ENCODE measurements around the gene FETUB.

The FETUB gene

DNA sequence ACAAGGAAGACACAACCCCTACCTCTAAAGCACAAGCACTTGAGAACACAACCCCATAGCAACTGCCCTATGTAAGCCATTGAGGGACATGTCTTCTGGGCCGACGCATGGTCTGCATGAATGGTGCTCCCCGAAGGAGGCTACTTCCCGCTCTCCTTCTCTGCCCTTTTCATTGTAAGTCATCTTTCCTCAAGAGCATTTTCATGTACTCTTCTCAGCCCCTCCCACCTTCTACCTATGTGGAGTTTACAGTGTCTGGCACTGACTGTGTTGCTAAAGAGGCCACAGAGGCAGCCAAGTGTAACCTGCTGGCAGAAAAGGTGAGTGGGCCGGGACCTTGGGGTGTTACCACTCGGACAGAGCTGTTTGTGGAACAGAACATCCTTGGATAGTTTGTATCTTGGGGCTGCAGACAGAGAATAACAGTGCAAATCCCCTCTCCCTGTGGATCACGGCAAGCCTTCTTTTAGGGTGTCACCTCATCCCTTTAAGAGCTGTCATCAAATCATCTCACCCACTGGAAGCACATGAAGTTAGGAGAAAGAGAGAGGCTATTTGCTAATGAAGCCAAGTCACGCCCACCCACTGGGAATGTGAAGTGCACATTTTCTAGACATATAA lies 21.8 kb upstream of the FETUB start:
- H3K4me3 ChIP-seq (ENCODE audit: low read length) = no peak overlapping the region
- no peaks in the 10 kb centered on the region for H3K36me3 ChIP-seq (ENCODE audit: insufficient read depth, low read length)
- no peaks in the 10 kb centered on the region for H3K4me1 ChIP-seq (ENCODE audit: insufficient read depth, low read length)
- no peaks in the 10 kb centered on the region for H3K9me3 ChIP-seq (ENCODE audit: low read length)
- H2AFZ ChIP-seq (ENCODE audit: low read depth, low read length) = no peak overlapping the region
- peaks cover 5% of the 10 kb centered on the region for H3K27me3 ChIP-seq (ENCODE audit: insufficient read depth, low read length)

DNA sequence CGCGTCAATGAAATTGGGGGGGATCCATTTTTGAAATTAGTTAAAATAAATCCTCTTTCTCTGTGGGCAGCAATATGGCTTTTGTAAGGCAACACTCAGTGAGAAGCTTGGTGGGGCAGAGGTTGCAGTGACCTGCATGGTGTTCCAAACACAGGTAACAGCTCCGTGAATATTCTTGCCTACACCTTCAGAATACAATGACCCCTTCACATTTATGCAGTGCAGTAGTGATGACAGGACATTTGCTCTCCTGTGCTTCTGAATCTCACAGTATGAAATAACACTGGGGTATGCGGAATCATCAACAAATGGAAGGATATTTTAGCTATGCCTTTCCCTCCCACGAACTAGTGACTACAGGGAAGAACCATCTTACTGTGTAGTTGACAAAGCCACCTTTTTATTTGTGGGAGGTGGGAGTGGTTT lies 20.4 kb upstream of the FETUB start:
- Histone ChIP-seq H2AFZ (ENCODE audit: low read depth, low read length) (no peak overlapping the region), H3K4me1 (ENCODE audit: insufficient read depth, low read length) (no peaks in the 10 kb centered on the region), H3K27me3 (ENCODE audit: insufficient read depth, low read length) (peaks cover 5% of the 10 kb centered on the region), H3K36me3 (ENCODE audit: insufficient read depth, low read length) (no peaks in the 10 kb centered on the region), H3K4me3 (ENCODE audit: low read length) (no peak overlapping the region), H3K9me3 (ENCODE audit: low read length) (no peaks in the 10 kb centered on the region)

DNA sequence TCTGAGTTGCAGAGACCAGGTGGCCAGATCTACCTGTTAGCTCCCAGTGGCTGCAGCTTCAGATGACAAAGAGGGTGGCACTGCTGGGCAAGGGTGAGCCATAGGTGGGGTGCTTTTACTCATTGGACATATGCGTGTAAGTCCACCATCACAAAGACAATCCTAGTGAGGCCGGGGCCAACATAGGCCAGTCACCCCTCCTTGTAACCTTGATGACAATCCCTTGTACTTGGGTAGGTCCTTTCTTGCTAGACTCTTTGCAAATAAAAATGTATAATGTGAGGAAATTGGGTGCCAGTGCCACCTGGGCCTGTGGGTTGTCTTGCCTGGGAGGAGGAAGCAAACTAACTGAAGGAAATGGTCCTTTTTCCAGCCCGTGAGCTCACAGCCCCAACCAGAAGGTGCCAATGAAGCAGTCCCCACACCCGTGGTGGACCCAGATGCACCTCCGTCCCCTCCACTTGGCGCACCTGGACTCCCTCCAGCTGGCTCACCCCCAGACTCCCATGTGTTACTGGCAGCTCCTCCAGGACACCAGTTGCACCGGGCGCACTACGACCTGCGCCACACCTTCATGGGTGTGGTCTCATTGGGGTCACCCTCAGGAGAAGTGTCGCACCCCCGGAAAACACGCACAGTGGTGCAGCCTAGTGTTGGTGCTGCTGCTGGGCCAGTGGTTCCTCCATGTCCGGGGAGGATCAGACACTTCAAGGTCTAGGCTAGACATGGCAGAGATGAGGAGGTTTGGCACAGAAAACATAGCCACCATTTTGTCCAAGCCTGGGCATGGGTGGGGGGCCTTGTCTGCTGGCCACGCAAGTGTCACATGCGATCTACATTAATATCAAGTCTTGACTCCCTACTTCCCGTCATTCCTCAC lies 19.7 kb upstream of the FETUB start:
- H3K36me3 ChIP-seq (ENCODE audit: insufficient read depth, low read length) = no peaks in the 10 kb centered on the region
- H2AFZ ChIP-seq (ENCODE audit: low read depth, low read length) = no peak overlapping the region
- no peaks in the 10 kb centered on the region for H3K9me3 ChIP-seq (ENCODE audit: low read length)
- H3K27me3 ChIP-seq (ENCODE audit: insufficient read depth, low read length) = peaks cover 5% of the 10 kb centered on the region
- H3K4me1 ChIP-seq (ENCODE audit: insufficient read depth, low read length) = no peaks in the 10 kb centered on the region
- H3K4me3 ChIP-seq (ENCODE audit: low read length) = no peak overlapping the region

DNA sequence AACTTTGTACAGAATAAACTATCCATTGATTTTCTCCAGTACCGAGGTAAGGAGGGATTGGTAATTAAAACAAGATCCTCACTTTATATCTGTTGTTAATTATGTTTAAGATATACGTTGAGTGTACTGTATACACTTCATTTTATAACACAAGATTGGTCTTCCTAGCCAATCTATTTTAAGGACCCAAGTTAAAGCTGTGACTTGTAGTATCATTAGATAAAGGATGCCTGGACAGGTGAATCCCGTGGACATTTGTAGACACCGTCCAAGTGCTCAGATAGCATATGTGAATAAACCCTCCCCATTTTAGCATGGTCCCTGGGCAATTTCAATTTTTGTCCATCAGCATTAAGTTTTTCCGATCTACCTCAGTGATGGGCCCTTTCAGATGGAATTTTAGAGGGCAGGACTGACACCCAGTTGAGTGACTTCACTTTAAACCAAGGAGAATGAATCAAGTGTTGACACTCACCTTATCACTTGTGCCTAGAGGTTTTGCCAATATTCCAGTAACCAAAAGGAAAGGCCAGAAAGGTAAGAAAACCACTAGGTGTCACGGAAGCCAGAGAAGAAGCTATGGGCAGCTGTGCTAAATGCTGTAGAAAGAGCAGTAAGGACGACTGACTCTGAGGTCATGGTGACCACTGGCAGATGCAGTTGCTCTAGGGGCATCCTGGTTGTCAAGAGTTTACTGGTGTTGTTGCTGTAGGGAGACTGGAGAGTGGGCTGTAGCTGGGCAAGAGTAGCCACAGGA lies 18.1 kb upstream of the FETUB start:
- peaks cover 5% of the 10 kb centered on the region for H3K27me3 ChIP-seq (ENCODE audit: insufficient read depth, low read length)
- no peaks in the 10 kb centered on the region for H3K4me1 ChIP-seq (ENCODE audit: insufficient read depth, low read length)
- no peak overlapping the region for H2AFZ ChIP-seq (ENCODE audit: low read depth, low read length)
- no peaks in the 10 kb centered on the region for H3K36me3 ChIP-seq (ENCODE audit: insufficient read depth, low read length)
- H3K9me3 ChIP-seq (ENCODE audit: low read length) = no peaks in the 10 kb centered on the region
- no peak overlapping the region for H3K4me3 ChIP-seq (ENCODE audit: low read length)

DNA sequence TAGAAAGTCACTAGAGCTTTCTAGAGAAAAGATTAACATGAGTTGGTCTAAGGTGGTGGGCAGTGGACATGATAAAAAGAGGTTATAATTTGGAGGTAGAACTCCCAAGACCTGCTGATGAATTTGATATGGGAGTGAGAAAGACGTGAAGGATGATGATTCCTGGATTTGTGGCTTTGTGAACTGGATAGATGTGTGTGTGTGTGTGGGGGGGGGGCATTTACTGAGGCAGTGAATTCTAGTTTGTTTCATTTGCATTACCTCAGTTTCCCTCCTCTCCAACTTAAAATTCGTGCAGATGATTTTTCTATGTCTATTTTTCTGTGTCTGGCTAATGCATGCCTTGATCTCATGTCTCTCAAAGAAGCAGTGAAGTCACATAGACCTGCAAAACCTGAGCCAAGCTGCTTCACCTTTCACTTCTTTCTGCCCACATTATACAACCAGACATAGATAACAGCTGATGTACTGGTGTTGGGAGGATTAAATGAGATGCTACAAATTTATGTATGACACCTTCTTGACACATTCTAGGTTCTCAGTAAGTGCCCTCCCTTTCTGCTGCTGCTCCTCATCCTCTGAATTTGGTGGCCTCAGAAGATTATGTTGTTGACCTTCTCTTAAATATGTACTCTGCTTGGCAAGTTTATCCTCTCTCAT lies 17.4 kb upstream of the FETUB start:
- H3K9me3 ChIP-seq (ENCODE audit: low read length) = no peaks in the 10 kb centered on the region

DNA sequence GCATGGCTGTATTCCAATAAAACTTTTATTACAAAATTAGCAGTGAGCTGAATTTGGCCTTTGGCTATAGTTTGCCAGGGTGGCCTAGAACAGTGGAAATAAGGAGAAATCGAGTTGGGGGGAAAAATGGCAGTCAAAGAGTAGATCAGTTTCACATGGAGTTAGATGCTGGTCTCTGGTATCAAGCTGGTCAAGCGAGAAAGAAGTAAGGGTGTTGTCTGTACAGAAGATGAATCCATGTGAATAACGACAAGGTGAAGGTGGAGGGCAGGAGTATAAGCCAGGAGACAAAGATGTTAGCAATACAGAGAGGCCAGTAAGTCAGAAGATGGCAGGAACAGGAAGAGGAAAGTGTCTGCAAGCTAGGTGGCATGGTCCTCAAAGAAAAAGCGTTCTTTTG lies 15.6 kb upstream of the FETUB start:
- Histone ChIP-seq H3K4me1 (ENCODE audit: insufficient read depth, low read length) (no peaks in the 10 kb centered on the region), H3K36me3 (ENCODE audit: insufficient read depth, low read length) (no peaks in the 10 kb centered on the region), H3K27me3 (ENCODE audit: insufficient read depth, low read length) (no peaks in the 10 kb centered on the region), H3K4me3 (ENCODE audit: low read length) (no peak overlapping the region), H2AFZ (ENCODE audit: low read depth, low read length) (no peak overlapping the region), H3K9me3 (ENCODE audit: low read length) (no peaks in the 10 kb centered on the region)

More for the DNA sequence above, 17.4 kb upstream of the FETUB start:
- H3K27me3 ChIP-seq (ENCODE audit: insufficient read depth, low read length) = no peaks in the 10 kb centered on the region
- no peaks in the 10 kb centered on the region for H3K36me3 ChIP-seq (ENCODE audit: insufficient read depth, low read length)
- no peaks in the 10 kb centered on the region for H3K4me1 ChIP-seq (ENCODE audit: insufficient read depth, low read length)
- no peak overlapping the region for H3K4me3 ChIP-seq (ENCODE audit: low read length)
- H2AFZ ChIP-seq (ENCODE audit: low read depth, low read length) = no peak overlapping the region

DNA sequence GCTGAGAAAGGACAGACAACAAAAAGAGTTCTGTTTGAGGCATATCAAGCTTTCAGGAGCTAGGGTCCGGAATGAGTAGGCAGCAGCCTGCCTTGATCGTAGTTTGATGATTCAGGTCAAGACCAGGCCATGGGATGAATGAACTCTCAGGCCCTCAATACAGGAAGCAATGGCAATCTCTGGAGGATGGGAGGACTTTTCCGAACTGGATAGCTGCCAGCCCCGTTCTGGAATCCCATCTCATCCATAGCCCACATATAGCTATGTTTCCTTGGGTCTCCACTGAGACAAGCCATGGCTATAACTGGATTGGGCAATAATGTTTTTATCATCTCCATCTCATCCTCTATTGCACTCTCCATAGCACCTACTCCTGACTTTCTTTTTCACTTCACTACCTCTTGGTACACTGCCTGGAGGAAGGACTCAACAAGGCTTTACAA lies 14.6 kb upstream of the FETUB start:
- Histone ChIP-seq H3K9me3 (ENCODE audit: low read length) (no peaks in the 10 kb centered on the region), H3K4me1 (ENCODE audit: insufficient read depth, low read length) (no peaks in the 10 kb centered on the region), H3K36me3 (ENCODE audit: insufficient read depth, low read length) (no peaks in the 10 kb centered on the region), H3K27me3 (ENCODE audit: insufficient read depth, low read length) (no peaks in the 10 kb centered on the region), H3K4me3 (ENCODE audit: low read length) (no peak overlapping the region), H2AFZ (ENCODE audit: low read depth, low read length) (no peak overlapping the region)

DNA sequence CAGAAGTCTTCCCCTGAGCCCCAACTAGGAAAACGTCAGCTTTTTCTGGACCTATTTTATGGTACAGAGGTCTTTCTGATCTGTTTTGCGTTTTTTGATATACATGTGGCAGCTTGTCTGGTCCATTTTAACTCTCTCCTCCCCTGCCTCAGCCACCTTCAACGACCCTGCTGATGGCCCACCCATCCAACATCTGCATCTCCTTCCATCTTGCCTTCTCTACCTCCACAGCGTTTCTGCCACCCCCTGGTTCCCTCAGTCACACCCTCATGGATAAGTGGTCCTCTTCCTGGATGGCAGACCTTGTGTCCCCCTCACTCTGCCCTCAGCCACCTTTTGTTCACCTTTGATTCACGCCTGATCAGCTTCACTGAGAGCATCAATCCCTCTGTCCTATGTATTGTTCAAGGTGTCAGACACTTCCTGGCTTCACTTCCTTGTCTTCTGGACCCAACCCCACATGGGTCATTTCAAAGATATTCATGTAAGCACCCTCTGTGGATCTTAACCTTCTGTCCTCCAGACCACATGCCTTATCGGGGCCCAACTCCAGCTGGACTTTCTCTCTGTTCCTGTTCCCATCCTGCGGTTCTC lies 13.8 kb upstream of the FETUB start:
- Histone ChIP-seq H3K9me3 (ENCODE audit: low read length) (no peaks in the 10 kb centered on the region), H3K36me3 (ENCODE audit: insufficient read depth, low read length) (no peaks in the 10 kb centered on the region), H2AFZ (ENCODE audit: low read depth, low read length) (no peak overlapping the region), H3K4me1 (ENCODE audit: insufficient read depth, low read length) (no peaks in the 10 kb centered on the region), H3K27me3 (ENCODE audit: insufficient read depth, low read length) (no peaks in the 10 kb centered on the region), H3K4me3 (ENCODE audit: low read length) (no peak overlapping the region)

DNA sequence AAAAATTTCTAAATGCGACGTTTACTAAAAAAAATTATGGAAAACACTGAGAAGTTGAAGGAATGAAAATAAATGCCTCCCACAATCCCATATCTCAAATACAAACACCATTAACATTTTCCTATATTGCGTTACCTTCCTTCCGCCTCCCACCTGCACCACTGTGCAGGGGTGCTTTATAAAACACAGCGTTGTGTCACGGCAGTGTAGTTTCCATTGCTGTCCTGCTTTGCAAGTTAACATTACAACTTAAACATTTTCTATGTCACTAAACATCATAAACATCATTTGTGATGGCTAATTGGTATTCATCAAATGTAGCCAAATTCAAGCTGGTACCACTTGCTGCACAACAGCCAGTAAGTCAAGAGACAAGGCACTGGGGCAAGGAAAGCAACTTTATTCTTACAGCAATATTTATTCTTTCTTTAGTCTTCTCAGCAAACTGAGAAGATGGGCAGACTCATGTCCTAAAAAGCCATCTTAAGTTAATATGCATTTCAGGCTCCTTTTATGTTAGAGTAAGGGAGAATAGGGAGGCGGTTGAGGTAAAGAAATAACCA lies 12.3 kb upstream of the FETUB start:
- Histone ChIP-seq H3K9me3 (ENCODE audit: low read length) (no peaks in the 10 kb centered on the region), H3K4me3 (ENCODE audit: low read length) (no peak overlapping the region), H3K36me3 (ENCODE audit: insufficient read depth, low read length) (no peaks in the 10 kb centered on the region), H3K27me3 (ENCODE audit: insufficient read depth, low read length) (no peaks in the 10 kb centered on the region), H2AFZ (ENCODE audit: low read depth, low read length) (no peak overlapping the region), H3K4me1 (ENCODE audit: insufficient read depth, low read length) (no peaks in the 10 kb centered on the region)

DNA sequence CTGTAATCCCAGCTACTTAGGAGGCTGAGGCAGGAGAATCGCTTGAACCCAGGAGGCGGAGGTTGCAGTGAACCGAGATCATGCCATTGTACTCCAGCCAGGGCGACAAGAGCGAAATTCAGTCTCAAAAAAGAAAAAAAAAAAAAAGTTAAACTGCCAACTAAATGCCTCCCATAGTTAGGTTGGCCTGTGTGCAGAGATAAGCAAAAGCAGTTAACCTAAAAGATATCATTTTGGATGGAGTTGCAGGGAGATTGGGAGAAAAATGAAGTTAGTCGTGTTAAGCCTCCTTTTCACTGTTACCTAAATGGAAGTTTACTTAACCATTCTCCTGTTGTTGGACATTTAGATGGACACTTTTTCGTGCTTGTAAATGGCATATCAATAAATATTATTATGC lies 11.4 kb upstream of the FETUB start:
- no peak overlapping the region for H3K4me3 ChIP-seq (ENCODE audit: low read length)
- H3K4me1 ChIP-seq (ENCODE audit: insufficient read depth, low read length) = no peaks in the 10 kb centered on the region
- H3K9me3 ChIP-seq (ENCODE audit: low read length) = no peaks in the 10 kb centered on the region
- no peaks in the 10 kb centered on the region for H3K36me3 ChIP-seq (ENCODE audit: insufficient read depth, low read length)
- H2AFZ ChIP-seq (ENCODE audit: low read depth, low read length) = no peak overlapping the region
- no peaks in the 10 kb centered on the region for H3K27me3 ChIP-seq (ENCODE audit: insufficient read depth, low read length)

DNA sequence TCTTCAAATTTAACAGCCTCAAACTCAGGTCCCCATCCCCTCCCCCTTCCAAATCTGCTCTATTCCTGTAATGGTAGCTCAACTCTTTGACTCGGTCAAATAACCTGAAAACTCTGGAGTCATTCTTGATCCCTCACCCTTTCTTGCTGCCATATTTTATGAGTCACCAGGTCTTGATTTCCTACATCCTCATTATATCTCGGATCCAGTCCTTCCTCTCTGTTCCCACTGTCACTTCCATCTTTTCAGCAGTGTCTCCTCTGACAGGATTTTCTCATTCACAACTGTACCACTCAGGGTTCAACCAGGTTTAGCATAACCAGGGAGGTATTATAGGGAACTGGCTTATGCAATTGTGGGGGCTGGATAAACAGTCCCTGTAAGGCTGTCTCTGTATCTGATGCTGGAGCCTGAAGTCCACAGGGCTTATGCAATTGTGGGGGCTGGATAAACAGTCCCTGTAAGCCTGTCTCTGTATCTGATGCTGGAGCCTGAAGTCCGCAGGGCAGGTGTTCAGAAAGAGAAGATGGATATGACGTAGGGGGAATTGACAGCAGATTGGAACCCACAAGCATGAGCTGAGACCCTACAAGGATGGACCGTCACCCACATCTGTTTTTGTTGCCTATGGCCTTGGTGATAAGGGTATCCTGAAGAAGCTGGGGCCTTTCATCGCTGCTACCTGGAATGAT lies 9.1 kb upstream of the FETUB start:
- Histone ChIP-seq H3K27me3 (ENCODE audit: insufficient read depth, low read length) (no peaks in the 10 kb centered on the region), H3K36me3 (ENCODE audit: insufficient read depth, low read length) (no peaks in the 10 kb centered on the region), H2AFZ (ENCODE audit: low read depth, low read length) (no peak overlapping the region), H3K4me1 (ENCODE audit: insufficient read depth, low read length) (no peaks in the 10 kb centered on the region), H3K9me3 (ENCODE audit: low read length) (no peaks in the 10 kb centered on the region), H3K4me3 (ENCODE audit: low read length) (no peak overlapping the region)

DNA sequence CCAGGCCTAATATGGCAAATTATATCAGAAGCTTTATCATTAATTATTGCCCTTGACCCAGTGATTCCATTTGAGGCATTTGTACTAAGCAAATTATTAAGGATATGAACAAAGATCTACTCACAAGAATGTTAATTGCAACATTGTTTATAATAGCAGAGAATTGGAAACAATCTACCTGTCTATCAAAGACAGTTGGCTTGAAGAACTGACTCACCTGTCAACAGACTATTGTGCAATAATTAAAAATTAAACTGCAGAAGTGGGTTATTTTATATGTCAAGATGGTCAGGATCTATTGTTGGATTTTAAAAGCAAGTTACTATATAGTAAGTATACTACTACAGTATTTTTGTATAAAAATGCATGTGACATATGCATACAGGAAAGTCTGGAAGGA lies 6.7 kb upstream of the FETUB start:
- H3K4me1 ChIP-seq (ENCODE audit: insufficient read depth, low read length) = no peaks in the 10 kb centered on the region
- no peaks in the 10 kb centered on the region for H3K9me3 ChIP-seq (ENCODE audit: low read length)
- H3K36me3 ChIP-seq (ENCODE audit: insufficient read depth, low read length) = no peaks in the 10 kb centered on the region
- H3K27me3 ChIP-seq (ENCODE audit: insufficient read depth, low read length) = peaks cover 3% of the 10 kb centered on the region
- H3K4me3 ChIP-seq (ENCODE audit: low read length) = no peak overlapping the region
- H2AFZ ChIP-seq (ENCODE audit: low read depth, low read length) = no peak overlapping the region
